Left colon (tissue), 2 donors: Measurements from ENCODE around the gene DBF4B. TPM values are rescaled to one million over a fixed set of nuclear protein-coding genes. Genes with fewer than 3 reads are reported as not detected.

Source experiments
- ATAC-seq: fragments of 200-7000 bp; cut with Tn5 transposase; one replicate; pipeline ENCODE4 v1.9.1; 2020; ENCODE audit warnings: mild to moderate bottlenecking, moderate library complexity
- DNase-seq, 2 donors: peaks; one replicate each; pipeline ENCODE4 v3.0.0-alpha.2; 2020
- intact Hi-C, 2 donors: fragments of 100-400 bp; cut with DNase I in 1 of 2; cut with micrococcal nuclease in 1 of 2; formaldehyde crosslinking; loops; one replicate each; pipeline versions ENCODE4 v1.11.2 to v1.14.0; 2022; cut with DNase I, micrococcal nuclease
- total RNA-seq, 2 donors: library from RNA; stranded (reverse); fragmentation: NEBNext Ultra II Directional; extraction: Animal tissue kit (Norgen Biotek cat#: 25700); gene quantifications; one replicate each; pipeline ENCODE4 v1.2.1, GENCODE V29; 2021
- donor health status: DM: no; HTN: no; CAD: no.
- donor health status: DM: yes; HTN: yes; CAD: no.

The DBF4B gene
- total RNA-seq, 2 donors from 2014 or later: 2.5 to 5.2 TPM

- ATAC-seq: no peak
- DNase-seq: no peak
- intact Hi-C loops: no loop called here
These were observed 79.7 kb downstream of the DBF4B start for GRCh38 chr17:44788139-44788538.

DNA sequence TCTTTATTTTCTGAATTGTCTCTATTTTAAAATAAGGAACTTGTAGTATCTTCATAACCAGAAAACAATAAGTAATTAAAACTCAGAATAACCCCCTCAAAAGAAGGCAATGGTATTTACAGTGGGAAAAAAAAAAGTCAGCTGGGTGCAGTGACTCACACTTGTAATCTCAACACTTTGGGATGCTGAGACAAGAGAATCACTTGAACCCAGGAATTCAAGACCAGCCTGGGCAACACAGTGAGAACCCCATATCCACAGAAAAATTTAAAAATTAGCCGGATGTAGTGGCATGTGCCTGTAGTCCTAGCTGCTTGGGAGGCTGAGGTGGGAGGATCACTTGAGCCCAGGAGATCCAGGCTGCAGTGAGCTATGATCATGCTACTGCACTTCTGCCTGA lies 83.8 kb downstream of the DBF4B start:
- ATAC-seq (no peak), DNase-seq (no peak)
- intact Hi-C loops: no loop called here

DNA sequence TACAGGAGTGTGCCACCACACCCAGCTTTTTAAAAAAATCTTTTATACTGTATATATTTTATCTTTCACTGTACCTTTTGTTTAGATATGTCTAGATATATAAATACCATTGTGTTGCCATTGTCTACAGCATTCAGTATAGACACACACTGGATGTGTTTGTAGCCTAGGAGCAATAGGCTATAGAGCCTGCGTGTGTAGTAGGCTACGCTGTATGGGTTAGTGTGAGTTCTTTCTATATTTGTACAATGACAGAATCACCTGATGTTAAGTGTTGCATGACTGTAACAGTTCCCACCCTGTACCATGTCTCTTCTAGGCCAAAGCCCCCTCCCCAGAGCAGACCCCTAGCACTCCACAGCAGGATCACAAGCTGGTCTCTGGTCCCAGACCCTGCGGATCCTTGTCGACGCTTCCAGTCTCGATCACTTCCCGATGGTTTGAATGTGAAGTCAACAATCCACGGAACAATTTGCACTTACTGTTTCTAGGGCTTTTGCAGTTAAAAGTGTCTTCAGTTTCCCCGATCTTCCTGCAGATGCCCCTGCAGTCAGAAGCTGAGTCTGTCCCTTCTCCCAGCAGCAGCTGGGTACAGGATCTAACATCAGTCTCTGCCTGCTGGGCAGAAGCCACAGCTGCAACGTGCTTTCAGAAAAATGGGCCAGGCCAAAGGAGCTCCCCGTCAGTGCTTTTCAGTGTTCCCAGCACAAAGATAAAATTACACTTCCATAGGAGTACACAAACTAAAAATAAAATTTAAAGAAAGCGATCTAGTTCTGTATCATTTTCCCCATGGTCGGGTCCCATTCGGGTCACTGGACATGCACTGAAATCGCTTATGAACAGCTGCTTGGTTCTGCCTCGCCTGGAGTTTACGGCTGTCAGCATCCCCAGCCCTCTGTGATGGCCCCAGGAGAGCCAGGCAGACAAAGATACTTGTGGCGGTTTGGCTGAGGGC lies 85.7 kb downstream of the DBF4B start:
- no peak for DNase-seq
- no peak for ATAC-seq
- intact Hi-C loops: no loop called here

GRCh38 chr17:44794851-44795413 lies 86.5 kb downstream of the DBF4B start:
- ATAC-seq (no peak), DNase-seq (no peak)
- intact Hi-C loops: no loop called here

DNA sequence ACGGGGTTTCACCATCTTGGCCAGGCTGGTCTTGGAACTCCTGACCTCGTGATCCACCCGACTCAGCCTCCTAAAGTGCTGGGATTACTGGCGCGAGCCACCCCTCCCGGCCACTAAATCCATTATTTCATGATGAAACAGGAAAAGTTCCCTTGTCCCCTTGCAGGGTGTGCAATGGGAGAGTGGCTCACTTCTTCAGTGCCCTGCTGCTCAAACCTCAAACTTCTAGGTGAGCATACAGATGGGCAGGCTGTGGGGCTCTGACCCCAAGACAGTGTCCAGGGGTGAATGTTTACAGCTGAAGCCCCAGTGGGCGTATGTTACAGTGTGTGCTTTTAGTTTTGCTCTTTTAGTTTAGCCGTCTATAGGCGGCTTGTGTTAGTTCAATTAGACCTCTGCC lies 87.0 kb downstream of the DBF4B start:
- intact Hi-C loops: no loop called here
- DNase-seq (no peak), ATAC-seq (no peak)

GRCh38 chr17:44795928-44796327 lies 87.5 kb downstream of the DBF4B start:
- no peak for DNase-seq
- intact Hi-C loops: no loop called here
- no peak for ATAC-seq

DNA sequence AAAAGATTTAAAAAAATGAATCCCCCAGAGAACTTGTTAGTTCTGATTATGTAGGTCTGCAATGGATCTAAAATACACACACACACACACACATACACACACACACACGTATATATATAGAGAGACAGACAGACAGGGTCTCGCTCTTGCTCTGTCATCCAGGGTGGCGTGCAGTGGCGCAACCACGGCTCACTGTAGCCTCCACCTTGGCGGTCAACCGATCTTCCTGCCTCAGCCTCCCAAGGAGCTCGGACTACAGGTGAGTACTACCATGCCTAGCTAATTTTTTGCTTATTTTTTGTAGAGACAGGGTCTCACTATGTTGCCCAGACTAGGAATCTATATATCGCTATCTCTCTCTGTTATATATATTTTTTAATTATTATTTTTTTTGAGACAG lies 88.3 kb downstream of the DBF4B start:
- ATAC-seq (no peak), DNase-seq (no peak)
- intact Hi-C loops: no loop called here

GRCh38 chr17:44797802-44798201 lies 89.3 kb downstream of the DBF4B start:
- ATAC-seq (no peak), DNase-seq (no peak)
- intact Hi-C loops: no loop called here

DNA sequence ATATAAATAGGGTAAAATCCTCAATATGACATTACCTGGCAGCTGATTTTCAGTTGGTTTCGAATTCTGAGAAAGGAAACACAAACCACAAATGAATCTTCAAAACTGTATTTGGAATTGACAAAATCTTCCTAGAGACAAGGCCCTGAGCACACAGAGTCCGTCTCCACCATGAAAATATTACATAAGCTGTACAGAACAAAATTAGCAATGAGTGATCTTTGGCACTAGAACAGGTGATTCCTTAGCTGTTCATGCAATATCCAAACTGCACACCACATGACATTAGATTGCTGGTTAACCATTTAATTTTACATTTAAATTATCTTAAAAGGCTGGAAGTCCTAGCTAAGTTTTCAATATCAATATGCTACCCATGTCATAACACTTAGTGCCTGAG lies 89.9 kb downstream of the DBF4B start:
- intact Hi-C loops: no loop called here
- no peak for ATAC-seq
- DNase-seq: no peak

Other genes with a start within 250 kb of the DBF4B start
- 10 to 100 TPM; 29.1 to 33.7 TPM for gene GPATCH8, start 205.3 kb upstream of the DBF4B start, total RNA-seq
- 1 to 10 TPM in 1 of 2 donors, under 1 TPM in 1; 0.31 to 1.6 TPM for gene FZD2, start 151.2 kb upstream of the DBF4B start, total RNA-seq
- not detected for gene MEIOC, start 52.2 kb upstream of the DBF4B start, total RNA-seq
- gene CCDC43, start 18.9 kb upstream of the DBF4B start, total RNA-seq: 10 to 100 TPM; 17.8 to 19.1 TPM
- gene ADAM11, start 50.3 kb downstream of the DBF4B start, total RNA-seq: under 1 TPM in 1 of 2 donors, not detected in 1; 0.42 TPM
- gene GJC1, start 121.6 kb downstream of the DBF4B start, total RNA-seq: 10 to 100 TPM in 1 of 2 donors, under 1 TPM in 1; 0.95 to 18.6 TPM
- gene HIGD1B, start 139.2 kb downstream of the DBF4B start, total RNA-seq: 1 to 10 TPM in 1 of 2 donors, not detected in 1; 1.3 TPM
- gene EFTUD2, start 190.8 kb downstream of the DBF4B start, total RNA-seq: 10 to 100 TPM; 72.6 to 77.5 TPM
- gene GFAP, start 206.8 kb downstream of the DBF4B start, total RNA-seq: under 1 TPM; 0.11 to 0.37 TPM
- 1 to 10 TPM; 3.0 to 8.8 TPM for gene KIF18B, start 239.1 kb downstream of the DBF4B start, total RNA-seq